ENCODE data around the gene MFN1. TPM values are rescaled to one million over a fixed set of nuclear protein-coding genes. Genes with fewer than 3 reads are reported as not detected.

MFN1 gene
- total RNA-seq, 3 donors from 2014 or later (not counting 1 experiment from before 2014, with no cell fraction given), result 42.4 to 52.9 (median 47.2) TPM

DNA sequence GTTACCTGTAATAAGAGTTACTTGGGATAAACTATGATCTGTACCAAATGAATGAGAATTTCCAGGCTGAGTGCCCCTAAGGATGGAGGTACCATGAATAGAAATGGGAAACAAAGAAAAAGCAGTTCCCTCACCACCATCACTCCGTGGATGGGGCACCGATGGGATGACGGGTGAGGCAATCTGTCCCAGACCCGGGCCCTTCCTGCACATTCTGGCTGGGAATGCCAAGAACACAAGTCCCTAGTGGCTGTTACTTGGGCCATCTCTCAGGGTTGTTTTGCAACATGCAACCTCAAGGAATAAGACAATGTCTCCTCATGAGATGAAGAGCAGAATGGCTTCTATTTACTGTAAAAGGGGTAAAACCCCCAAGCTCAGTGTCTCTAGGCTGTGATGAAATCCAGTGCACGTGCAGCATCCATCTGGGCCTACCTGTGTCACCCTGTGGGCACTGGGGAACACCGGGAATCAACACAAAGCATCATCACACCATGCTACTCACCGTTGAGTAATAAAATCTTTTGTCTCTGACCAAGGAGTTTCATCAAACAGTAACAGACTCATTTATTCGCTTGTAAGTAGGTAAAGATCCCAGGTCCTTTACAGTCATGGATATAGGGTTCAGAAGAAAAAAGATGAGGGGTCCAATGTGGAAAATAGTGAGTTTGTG lies 81.5 kb downstream of the MFN1 start:
- Mint-ChIP-seq H3K36me3 (no peaks in the 10 kb centered on the region), H3K4me3 (no peak overlapping the region), H3K27me3 (ENCODE audit: low read depth in 2 of 2) (peaks cover 0 to 7% of the 10 kb centered on the region in 2 donors), H3K4me1 (no peaks in the 10 kb centered on the region), H3K9me3 (no peaks in the 10 kb centered on the region), H3K27ac (no peak overlapping the region)
- DNase-seq (no peak), ATAC-seq (no peak)
- TF ChIP-seq, protein P1, sequence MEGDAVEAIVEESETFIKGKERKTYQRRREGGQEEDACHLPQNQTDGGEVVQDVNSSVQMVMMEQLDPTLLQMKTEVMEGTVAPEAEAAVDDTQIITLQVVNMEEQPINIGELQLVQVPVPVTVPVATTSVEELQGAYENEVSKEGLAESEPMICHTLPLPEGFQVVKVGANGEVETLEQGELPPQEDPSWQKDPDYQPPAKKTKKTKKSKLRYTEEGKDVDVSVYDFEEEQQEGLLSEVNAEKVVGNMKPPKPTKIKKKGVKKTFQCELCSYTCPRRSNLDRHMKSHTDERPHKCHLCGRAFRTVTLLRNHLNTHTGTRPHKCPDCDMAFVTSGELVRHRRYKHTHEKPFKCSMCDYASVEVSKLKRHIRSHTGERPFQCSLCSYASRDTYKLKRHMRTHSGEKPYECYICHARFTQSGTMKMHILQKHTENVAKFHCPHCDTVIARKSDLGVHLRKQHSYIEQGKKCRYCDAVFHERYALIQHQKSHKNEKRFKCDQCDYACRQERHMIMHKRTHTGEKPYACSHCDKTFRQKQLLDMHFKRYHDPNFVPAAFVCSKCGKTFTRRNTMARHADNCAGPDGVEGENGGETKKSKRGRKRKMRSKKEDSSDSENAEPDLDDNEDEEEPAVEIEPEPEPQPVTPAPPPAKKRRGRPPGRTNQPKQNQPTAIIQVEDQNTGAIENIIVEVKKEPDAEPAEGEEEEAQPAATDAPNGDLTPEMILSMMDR (IDR thresholded peaks at IDR 0.05), result no peak
- Histone ChIP-seq H3K9me3 (ENCODE audit: control insufficient read depth, insufficient read depth, low read length) (no peaks in the 10 kb centered on the region), H3K36me3 (ENCODE audit: control insufficient read depth, insufficient read depth, low read length) (no peaks in the 10 kb centered on the region), H3K4me1 (ENCODE audit: control insufficient read depth, insufficient read depth, low read length) (no peaks in the 10 kb centered on the region), H3K27ac (ENCODE audit: low read length) (no peak overlapping the region), H3K4me3 (ENCODE audit: low read length) (no peak overlapping the region), H3K27me3 (ENCODE audit: control insufficient read depth, insufficient read depth, low read length) (no peaks in the 10 kb centered on the region)
- intact Hi-C loops (cut with micrococcal nuclease), result no loop called here
- WGBS (ENCODE audit: insufficient coverage), result 93% methylated on average over 7 of the region's 8 CpGs

DNA sequence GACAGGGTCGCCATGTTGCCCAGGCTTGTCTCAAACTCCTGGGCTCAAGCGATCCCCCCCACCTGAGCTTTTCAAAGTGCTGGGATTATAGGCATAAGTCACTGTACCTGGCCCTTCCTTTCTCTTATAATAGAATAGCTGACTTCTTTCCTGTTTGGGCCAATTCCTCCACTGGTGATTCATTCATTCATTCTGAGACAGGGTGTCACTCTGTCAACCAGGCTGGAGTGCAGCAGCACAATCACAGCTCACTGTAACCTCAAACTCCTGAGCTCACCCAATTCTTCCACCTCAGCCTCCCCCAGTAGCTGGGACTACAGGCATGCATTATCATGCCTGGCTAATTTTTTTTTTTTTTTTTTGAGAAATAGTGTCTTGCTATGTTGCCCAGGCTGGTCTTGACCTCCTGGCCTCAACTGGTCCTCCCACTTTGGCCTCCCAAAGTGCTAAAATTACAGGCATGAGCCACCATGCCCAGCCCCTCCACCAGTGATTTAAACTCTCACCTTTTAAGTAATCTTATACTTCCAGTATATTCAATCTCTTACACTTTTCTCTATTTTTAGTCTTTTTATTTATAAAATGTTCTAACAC lies 82.9 kb downstream of the MFN1 start:
- Mint-ChIP-seq H3K36me3 (no peaks in the 10 kb centered on the region), H3K4me3 (no peak overlapping the region), H3K27ac (no peak overlapping the region), H3K9me3 (no peaks in the 10 kb centered on the region), H3K27me3 (ENCODE audit: low read depth in 2 of 2) (peaks cover 0 to 7% of the 10 kb centered on the region in 2 donors), H3K4me1 (no peaks in the 10 kb centered on the region)
- H3K36me3 ChIP-seq (ENCODE audit: control insufficient read depth, insufficient read depth, low read length), result no peaks in the 10 kb centered on the region
- no peaks in the 10 kb centered on the region for H3K4me1 ChIP-seq (ENCODE audit: control insufficient read depth, insufficient read depth, low read length)
- H3K27me3 ChIP-seq (ENCODE audit: control insufficient read depth, insufficient read depth, low read length), result no peaks in the 10 kb centered on the region
- H3K4me3 ChIP-seq (ENCODE audit: low read length), result no peak overlapping the region
- intact Hi-C loops (cut with micrococcal nuclease), result no loop called here
- WGBS (ENCODE audit: insufficient coverage), result 85% methylated on average over 2 of the region's 2 CpGs
- TF ChIP-seq, protein P1 (IDR thresholded peaks at IDR 0.05), result no peak
- DNase-seq (no peak), ATAC-seq (no peak)
- H3K27ac ChIP-seq (ENCODE audit: low read length), result no peak overlapping the region
- no peaks in the 10 kb centered on the region for H3K9me3 ChIP-seq (ENCODE audit: control insufficient read depth, insufficient read depth, low read length)

DNA sequence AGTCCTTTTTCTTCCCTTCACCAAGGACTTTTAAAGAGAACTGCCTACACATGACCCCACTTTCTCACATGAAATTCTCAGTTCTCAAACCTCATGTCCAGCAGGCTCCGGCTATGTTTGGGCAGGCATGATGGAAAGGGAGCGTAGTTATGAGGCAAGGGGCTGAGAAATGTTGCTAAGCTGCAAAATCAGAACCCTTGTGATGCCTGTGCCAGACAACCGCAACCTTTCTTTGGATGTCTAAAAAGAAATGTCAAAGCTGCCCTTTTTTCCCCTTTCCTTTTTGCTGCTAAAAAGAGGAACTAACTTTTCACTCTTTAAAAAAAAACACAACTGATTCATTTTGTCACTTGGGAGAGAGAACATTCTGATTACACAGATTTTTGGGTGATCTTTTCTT lies 84.5 kb downstream of the MFN1 start:
- peak overlapping the region in 1 of 2 donors; percentile 35 for H3K27ac Mint-ChIP-seq
- DNase-seq, result no peak
- H3K36me3 ChIP-seq (ENCODE audit: control insufficient read depth, insufficient read depth, low read length), result no peaks in the 10 kb centered on the region
- peaks cover 0 to 7% of the 10 kb centered on the region in 2 donors for H3K27me3 Mint-ChIP-seq (ENCODE audit: low read depth in 2 of 2)
- TF ChIP-seq, protein P1 (IDR thresholded peaks at IDR 0.05), result no peak
- no peaks in the 10 kb centered on the region for H3K4me1 Mint-ChIP-seq
- H3K4me1 ChIP-seq (ENCODE audit: control insufficient read depth, insufficient read depth, low read length), result no peaks in the 10 kb centered on the region
- no peaks in the 10 kb centered on the region for H3K9me3 Mint-ChIP-seq
- H3K9me3 ChIP-seq (ENCODE audit: control insufficient read depth, insufficient read depth, low read length), result no peaks in the 10 kb centered on the region
- H3K27me3 ChIP-seq (ENCODE audit: control insufficient read depth, insufficient read depth, low read length), result no peaks in the 10 kb centered on the region
- ATAC-seq, result no peak
- H3K27ac ChIP-seq (ENCODE audit: low read length), result no peak overlapping the region
- WGBS (ENCODE audit: insufficient coverage), result 30% methylated on average over 2 of the region's 3 CpGs
- no peak overlapping the region for H3K4me3 ChIP-seq (ENCODE audit: low read length)
- intact Hi-C loops (cut with micrococcal nuclease), result no loop called here
- no peak overlapping the region for H3K4me3 Mint-ChIP-seq
- H3K36me3 Mint-ChIP-seq, result no peaks in the 10 kb centered on the region
